VCaP (cell line): ENCODE data around the gene ANKDD1B.
"Not testable (repeated sequence)": the region's sequence is repeated elsewhere in the genome, so short reads cannot be mapped to it uniquely, and the experiment has no call there.

Experiments used
- H3K27ac ChIP-seq: fragments of 450-650 bp; 2 replicates; pipeline ENCODE4 v1.5.1; 2017
- TF ChIP-seq, protein P1 (sequence below): fragments of 450-650 bp; conservative IDR thresholded peaks from 2 replicates; pipeline ENCODE4 v1.5.1; 2017; ENCODE audit warnings: mild to moderate bottlenecking, moderate library complexity

ANKDD1B gene

DNA sequence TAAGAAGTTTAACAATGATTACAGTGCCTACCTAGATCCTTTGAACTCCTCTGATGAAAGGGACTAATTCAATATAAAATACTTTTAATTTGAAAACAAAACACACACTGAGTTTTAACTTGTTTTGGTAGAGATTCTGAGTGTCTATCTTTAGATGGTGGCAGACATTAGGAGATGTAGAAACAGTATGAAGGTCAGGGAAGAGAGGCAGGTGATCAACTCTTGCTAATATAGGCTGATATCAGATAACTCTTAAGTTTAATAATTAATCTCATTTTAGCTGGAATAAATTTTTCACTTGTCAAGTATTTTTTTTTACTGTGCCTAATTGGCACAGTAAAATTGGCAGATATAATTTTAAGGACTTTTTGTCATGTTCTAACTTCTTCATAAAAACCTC is 75.2 kb downstream of the ANKDD1B start:
- no peak overlapping the region for H3K27ac ChIP-seq
- TF ChIP-seq, protein P1, sequence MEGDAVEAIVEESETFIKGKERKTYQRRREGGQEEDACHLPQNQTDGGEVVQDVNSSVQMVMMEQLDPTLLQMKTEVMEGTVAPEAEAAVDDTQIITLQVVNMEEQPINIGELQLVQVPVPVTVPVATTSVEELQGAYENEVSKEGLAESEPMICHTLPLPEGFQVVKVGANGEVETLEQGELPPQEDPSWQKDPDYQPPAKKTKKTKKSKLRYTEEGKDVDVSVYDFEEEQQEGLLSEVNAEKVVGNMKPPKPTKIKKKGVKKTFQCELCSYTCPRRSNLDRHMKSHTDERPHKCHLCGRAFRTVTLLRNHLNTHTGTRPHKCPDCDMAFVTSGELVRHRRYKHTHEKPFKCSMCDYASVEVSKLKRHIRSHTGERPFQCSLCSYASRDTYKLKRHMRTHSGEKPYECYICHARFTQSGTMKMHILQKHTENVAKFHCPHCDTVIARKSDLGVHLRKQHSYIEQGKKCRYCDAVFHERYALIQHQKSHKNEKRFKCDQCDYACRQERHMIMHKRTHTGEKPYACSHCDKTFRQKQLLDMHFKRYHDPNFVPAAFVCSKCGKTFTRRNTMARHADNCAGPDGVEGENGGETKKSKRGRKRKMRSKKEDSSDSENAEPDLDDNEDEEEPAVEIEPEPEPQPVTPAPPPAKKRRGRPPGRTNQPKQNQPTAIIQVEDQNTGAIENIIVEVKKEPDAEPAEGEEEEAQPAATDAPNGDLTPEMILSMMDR = no peak

DNA sequence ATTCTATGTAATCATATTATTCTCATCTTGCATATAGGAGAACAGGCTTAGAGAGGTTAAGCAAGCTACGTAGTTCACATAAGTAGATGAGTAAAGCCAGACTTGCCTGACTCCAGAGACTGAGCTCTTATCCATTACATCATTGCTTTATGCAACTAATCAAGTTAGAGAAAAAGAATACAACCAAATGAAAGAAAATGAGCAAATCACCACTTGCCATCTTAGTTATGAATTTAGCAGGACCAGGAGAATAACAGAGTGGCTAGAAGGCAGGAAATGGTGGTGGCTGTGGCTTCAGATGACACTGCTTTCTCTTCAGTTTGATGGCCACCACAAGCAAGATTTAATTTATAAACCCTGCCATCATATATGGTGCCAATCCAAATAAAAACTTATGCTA is 79.4 kb downstream of the ANKDD1B start:
- H3K27ac ChIP-seq = no peak overlapping the region
- TF ChIP-seq, protein P1 = no peak

DNA sequence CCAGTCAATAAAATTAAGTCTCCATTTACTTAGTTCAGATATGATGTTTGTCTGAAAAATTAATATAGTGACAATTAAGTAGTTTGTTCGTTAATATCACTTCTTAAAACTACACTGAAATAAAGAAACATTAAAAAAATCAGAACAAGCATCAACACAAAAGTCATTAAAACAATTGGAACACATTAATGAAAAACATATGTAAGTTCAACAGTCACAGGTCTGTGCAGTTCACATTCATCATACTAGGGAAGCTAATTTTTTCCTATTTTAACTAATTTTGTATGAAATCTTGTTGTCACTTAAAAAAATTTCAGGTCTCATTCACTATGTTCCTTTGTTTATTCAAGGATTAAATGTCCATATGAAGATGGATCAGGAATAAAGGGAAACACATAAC is 83.5 kb downstream of the ANKDD1B start:
- TF ChIP-seq, protein P1 = no peak
- H3K27ac ChIP-seq = no peak overlapping the region

DNA sequence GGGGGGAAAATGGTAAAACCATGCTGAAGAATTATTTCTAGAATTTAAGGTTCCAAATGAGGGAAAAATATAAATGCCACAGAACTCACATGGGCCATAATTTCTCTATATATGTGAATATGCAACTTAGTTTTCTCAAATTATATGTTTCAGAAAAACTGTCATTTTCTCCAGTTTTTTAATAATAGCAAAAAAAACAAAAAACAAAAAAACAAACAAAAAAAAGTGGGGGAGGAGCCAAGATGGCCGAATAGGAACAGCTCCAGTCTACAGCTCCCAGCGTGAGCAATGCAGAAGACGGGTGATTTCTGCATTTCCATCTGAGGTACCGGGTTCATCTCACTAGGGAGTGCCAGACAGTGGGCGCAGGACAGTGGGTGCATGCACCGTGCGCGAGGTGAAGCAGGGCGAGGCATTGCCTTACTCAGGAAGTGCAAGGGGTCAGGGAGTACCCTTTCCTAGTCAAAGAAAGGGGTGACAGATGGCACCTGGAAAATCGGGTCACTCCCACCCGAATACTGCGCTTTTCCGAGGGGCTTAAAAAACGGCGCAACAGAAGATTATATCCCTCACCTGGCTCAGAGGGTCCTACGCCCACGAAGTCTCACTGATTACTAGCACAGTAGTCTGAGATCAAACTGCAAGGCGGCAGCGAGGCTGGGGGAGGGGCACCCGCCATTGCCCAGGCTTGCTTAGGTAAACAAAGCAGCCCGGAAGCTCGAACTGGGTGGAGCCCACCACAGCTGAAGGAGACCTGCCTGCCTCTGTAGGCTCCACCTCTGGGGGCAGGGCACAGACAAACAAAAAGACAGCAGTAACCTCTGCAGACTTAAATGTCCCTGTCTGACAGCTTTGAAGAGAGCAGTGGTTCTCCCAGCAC is 84.5 kb downstream of the ANKDD1B start:
- H3K27ac ChIP-seq = not testable (repeated sequence)

DNA sequence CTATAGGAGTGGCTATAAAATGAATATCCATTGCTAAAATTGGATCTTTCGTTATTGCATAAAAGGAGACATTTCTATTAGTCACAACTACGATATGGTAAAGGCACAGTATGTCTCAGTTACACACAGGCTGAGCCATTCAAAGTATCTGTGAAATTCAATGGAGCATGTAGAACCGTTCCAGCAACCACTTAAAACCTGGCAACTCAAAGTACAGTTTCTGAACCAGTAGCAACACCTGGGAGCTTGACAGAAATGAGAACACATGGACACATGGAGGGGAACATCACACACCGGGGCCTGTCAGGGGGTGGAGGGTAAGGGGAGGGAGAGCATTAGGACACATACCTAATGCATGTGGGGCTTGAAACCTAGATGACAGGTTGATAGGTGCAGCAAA is 90.6 kb downstream of the ANKDD1B start:
- H3K27ac ChIP-seq = no peak overlapping the region
- TF ChIP-seq, protein P1 = no peak

DNA sequence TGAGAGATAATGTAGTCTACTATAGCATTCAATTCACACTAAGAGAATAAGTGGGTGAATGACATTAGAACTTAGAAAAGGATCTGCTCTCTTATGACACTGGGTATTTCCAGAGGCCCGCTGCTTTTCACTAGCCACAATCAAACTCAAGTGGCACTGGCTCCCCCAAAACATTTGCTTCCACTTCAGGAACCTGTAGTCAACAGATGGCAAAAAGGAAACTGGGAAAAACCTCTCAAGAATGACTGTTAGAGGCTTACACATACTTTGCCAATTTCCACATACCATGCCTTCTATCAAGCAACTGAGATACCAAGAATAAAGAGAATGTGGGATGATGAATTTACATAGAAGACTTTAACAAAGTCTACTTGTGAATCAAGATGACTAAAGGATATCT is 94.8 kb downstream of the ANKDD1B start:
- no peak overlapping the region for H3K27ac ChIP-seq
- TF ChIP-seq, protein P1 = no peak

DNA sequence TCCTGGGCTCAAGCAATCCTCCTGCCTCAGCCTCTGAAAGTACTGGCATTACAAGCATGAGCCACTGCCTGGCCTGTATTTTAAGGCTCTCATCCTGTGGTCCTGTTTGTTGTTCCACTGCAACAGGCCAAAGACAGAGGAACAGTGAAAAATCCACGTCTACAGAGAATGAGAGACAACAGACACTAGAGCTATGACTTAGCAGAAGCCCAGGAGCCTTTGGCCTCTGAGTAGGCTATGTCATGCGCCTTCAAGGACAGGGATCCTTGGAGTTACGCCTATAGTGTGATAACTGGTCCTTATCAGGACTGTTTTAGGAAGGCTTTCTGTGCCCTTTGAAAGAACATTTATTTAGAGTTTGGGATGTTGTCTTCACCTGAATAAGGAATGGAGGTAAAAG is 95.5 kb downstream of the ANKDD1B start:
- TF ChIP-seq, protein P1 = no peak
- H3K27ac ChIP-seq = no peak overlapping the region

DNA sequence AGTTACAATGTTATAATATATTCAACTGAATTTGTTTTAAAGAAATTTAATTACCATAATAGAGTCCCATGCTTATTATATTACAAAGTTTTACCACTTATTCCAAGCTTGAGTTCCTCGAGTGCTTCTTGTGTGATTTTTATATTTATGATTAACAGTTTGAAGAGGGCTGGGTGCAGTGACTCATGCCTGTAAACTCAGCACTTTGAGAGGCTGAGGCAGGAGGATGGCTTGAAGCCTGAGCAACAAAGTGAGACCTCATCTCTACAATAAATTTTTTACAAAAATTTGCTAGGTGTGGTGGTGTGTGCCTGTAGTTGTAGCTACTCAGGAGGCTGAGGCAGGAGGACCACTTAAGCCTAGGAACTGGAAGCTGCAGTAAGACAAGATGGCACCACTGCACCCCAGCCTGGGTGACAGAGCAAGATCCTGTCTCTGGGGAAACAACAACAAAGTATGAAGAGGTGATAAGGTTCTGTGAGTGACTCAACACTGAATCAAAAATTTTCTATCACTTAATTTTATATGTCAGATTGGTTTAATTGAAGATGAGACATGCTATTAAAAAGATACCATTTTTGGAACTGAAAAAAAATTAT is 96.8 kb downstream of the ANKDD1B start:
- no peak overlapping the region for H3K27ac ChIP-seq
- TF ChIP-seq, protein P1 = no peak
